ENCODE measurements around the gene CD27. TPM values are rescaled to one million over a fixed set of nuclear protein-coding genes. Genes with fewer than 3 reads are reported as not detected.

CD27 gene
- polyA plus RNA-seq, 1 of the 3 experiments (the other 2 are of a cell fraction), result not detected

DNA sequence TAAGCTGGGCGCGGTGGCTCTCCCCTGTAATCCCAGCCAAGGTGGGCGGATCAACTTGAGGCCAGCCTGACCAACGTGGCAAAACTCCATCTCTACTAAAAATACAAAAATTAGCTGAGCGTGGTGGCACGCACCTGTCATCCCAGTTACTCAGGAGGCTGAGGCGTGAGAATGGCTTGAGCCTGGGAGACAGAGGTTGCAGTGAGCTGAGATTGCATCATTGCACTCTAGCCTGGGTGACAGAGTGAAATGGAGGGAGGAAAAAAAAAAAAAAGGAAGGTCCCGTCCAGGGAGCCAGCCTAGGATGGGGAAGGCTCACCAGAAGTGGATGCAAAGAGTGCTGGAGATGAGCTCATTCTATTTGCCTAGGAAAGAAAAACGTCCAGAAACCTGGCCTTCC, 1.9 kb upstream of the CD27 start:
- H3K9me3 ChIP-seq, result no peaks in the 10 kb centered on the region
- ChIA-PET POLR2A (interaction anchor here (1.7 kb wide), 1 partner anchor 9 kb away, joined by 4 read pairs; the partner anchor contains the start of gene TAPBPL), CTCF (interaction anchor here (0.7 to 2.5 kb wide), 4 partner anchors 16 to 111 kb away, joined by 3 to 14 read pairs (median 4); no protein-coding TSS in a partner anchor)
- H3K27me3 ChIP-seq (ENCODE audit: insufficient read depth), result no peaks in the 10 kb centered on the region
- no peaks in the 10 kb centered on the region for H3F3A ChIP-seq (replicated peaks; ENCODE audit: insufficient read depth)
- DNase-seq, result no peak
- H2AFZ ChIP-seq (ENCODE audit: low read depth), result no peak overlapping the region
- TF ChIP-seq, protein P1, sequence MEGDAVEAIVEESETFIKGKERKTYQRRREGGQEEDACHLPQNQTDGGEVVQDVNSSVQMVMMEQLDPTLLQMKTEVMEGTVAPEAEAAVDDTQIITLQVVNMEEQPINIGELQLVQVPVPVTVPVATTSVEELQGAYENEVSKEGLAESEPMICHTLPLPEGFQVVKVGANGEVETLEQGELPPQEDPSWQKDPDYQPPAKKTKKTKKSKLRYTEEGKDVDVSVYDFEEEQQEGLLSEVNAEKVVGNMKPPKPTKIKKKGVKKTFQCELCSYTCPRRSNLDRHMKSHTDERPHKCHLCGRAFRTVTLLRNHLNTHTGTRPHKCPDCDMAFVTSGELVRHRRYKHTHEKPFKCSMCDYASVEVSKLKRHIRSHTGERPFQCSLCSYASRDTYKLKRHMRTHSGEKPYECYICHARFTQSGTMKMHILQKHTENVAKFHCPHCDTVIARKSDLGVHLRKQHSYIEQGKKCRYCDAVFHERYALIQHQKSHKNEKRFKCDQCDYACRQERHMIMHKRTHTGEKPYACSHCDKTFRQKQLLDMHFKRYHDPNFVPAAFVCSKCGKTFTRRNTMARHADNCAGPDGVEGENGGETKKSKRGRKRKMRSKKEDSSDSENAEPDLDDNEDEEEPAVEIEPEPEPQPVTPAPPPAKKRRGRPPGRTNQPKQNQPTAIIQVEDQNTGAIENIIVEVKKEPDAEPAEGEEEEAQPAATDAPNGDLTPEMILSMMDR (IDR thresholded peaks at IDR 0.05), result no peak
- TF ChIP-seq EZH2phosphoT487 (IDR thresholded peaks at IDR 0.05; ENCODE audit: borderline replicate concordance, low read depth), result no peak
- TF ChIP-seq POLR2AphosphoS5 (IDR thresholded peaks at IDR 0.05; ENCODE audit: low read depth, low read length), result no peak
- no peak for TF ChIP-seq CHD2 (IDR thresholded peaks at IDR 0.05; ENCODE audit: low read length, partially characterized antibody)
- TF ChIP-seq, protein P2, sequence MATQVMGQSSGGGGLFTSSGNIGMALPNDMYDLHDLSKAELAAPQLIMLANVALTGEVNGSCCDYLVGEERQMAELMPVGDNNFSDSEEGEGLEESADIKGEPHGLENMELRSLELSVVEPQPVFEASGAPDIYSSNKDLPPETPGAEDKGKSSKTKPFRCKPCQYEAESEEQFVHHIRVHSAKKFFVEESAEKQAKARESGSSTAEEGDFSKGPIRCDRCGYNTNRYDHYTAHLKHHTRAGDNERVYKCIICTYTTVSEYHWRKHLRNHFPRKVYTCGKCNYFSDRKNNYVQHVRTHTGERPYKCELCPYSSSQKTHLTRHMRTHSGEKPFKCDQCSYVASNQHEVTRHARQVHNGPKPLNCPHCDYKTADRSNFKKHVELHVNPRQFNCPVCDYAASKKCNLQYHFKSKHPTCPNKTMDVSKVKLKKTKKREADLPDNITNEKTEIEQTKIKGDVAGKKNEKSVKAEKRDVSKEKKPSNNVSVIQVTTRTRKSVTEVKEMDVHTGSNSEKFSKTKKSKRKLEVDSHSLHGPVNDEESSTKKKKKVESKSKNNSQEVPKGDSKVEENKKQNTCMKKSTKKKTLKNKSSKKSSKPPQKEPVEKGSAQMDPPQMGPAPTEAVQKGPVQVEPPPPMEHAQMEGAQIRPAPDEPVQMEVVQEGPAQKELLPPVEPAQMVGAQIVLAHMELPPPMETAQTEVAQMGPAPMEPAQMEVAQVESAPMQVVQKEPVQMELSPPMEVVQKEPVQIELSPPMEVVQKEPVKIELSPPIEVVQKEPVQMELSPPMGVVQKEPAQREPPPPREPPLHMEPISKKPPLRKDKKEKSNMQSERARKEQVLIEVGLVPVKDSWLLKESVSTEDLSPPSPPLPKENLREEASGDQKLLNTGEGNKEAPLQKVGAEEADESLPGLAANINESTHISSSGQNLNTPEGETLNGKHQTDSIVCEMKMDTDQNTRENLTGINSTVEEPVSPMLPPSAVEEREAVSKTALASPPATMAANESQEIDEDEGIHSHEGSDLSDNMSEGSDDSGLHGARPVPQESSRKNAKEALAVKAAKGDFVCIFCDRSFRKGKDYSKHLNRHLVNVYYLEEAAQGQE (IDR thresholded peaks at IDR 0.05; ENCODE audit: low read depth, low read length), result no peak
- no peak for TF ChIP-seq YY1 (IDR thresholded peaks at IDR 0.05; ENCODE audit: low read depth)
- no peak for TF ChIP-seq ELF1 (IDR thresholded peaks at IDR 0.05)
- TF ChIP-seq, protein P3, sequence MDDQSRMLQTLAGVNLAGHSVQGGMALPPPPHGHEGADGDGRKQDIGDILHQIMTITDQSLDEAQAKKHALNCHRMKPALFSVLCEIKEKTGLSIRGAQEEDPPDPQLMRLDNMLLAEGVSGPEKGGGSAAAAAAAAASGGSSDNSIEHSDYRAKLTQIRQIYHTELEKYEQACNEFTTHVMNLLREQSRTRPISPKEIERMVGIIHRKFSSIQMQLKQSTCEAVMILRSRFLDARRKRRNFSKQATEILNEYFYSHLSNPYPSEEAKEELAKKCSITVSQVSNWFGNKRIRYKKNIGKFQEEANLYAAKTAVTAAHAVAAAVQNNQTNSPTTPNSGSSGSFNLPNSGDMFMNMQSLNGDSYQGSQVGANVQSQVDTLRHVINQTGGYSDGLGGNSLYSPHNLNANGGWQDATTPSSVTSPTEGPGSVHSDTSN (IDR thresholded peaks at IDR 0.05), result no peak
- TF ChIP-seq, protein P4, sequence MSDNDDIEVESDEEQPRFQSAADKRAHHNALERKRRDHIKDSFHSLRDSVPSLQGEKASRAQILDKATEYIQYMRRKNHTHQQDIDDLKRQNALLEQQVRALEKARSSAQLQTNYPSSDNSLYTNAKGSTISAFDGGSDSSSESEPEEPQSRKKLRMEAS (IDR thresholded peaks at IDR 0.05; ENCODE audit: low read depth), result no peak
- no peak for TF ChIP-seq MXI1 (IDR thresholded peaks at IDR 0.05; ENCODE audit: low read depth, low read length)
- TF ChIP-seq, protein P5, sequence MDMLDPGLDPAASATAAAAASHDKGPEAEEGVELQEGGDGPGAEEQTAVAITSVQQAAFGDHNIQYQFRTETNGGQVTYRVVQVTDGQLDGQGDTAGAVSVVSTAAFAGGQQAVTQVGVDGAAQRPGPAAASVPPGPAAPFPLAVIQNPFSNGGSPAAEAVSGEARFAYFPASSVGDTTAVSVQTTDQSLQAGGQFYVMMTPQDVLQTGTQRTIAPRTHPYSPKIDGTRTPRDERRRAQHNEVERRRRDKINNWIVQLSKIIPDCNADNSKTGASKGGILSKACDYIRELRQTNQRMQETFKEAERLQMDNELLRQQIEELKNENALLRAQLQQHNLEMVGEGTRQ (IDR thresholded peaks at IDR 0.05; ENCODE audit: borderline replicate concordance, low read depth, low read length), result no peak
- no peak for TF ChIP-seq SIN3A (IDR thresholded peaks at IDR 0.05; ENCODE audit: borderline replicate concordance, low read depth, low read length)
- H3K36me3 ChIP-seq (replicated peaks in 1 of 2; ENCODE audit: control insufficient read depth in 1 of 2, insufficient read depth in 2 of 2, low read length in 1 of 2), result no peaks in the 10 kb centered on the region
- H3K9me2 ChIP-seq, result no peaks in the 10 kb centered on the region
- H3K4me2 ChIP-seq, result no peak overlapping the region
- no peak overlapping the region for H3K27ac ChIP-seq (ENCODE audit: low read depth in 2 of 2, low read length in 1 of 2)
- H3K4me1 ChIP-seq (ENCODE audit: control insufficient read depth in 1 of 2, insufficient read depth in 2 of 2, low read depth in 1 of 2, low read length in 1 of 2), result no peaks in the 10 kb centered on the region
- no peaks in the 10 kb centered on the region for H4K20me1 ChIP-seq (ENCODE audit: insufficient read depth)
- H3K79me2 ChIP-seq (ENCODE audit: insufficient read depth), result no peaks in the 10 kb centered on the region
- no peak overlapping the region for H3K9ac ChIP-seq
- 84% methylated on average over 9 of the region's 9 CpGs for WGBS (ENCODE audit: low lambda C conversion rate)
- no peak overlapping the region for H3K4me3 ChIP-seq (ENCODE audit: low read depth in 2 of 2, low read length in 1 of 2)

Data from SK-N-SH (cell line).